SK-N-SH treated with all-trans-retinoic acid at 6 μM for 48 hours (cell line): ENCODE measurements around the gene SLC36A3.

ENCODE experiments used
- CREB5 ChIP-seq: fragments of 250-450 bp; sonication (Bioruptor Pico); IDR thresholded peaks from 2 replicates; pipeline ENCODE4 v1.5.1; 2020; ENCODE audit warnings: low read depth, mild to moderate bottlenecking, moderate library complexity
- PPARA ChIP-seq: fragments of 250-450 bp; sonication (Bioruptor Pico); IDR thresholded peaks from 2 replicates; pipeline ENCODE4 v1.5.0; 2020; ENCODE audit warnings: mild to moderate bottlenecking, borderline replicate concordance
- RARB ChIP-seq: fragments of 250-450 bp; sonication (Bioruptor Pico); IDR thresholded peaks from 2 replicates; pipeline ENCODE4 v1.8.0; 2021; ENCODE audit warnings: mild to moderate bottlenecking, moderate library complexity
- SNAI2 ChIP-seq: fragments of 250-450 bp; sonication (Bioruptor Pico); IDR thresholded peaks from 2 replicates; pipeline ENCODE4 v1.5.0; 2020; ENCODE audit warnings: mild to moderate bottlenecking, moderate library complexity
- ZNF565 ChIP-seq: fragments of 450-650 bp; formaldehyde crosslinking; conservative IDR thresholded peaks from 2 replicates; pipeline ENCODE4 v1.5.0; 2020; ENCODE audit warnings: low read depth, mild to moderate bottlenecking, moderate library complexity
- TF ChIP-seq, protein P1 (sequence below): fragments of 250-450 bp; sonication (Bioruptor Pico); IDR thresholded peaks from 2 replicates; pipeline ENCODE4 v1.8.0; 2020; ENCODE audit warnings: mild to moderate bottlenecking, moderate library complexity, borderline replicate concordance

DNA sequence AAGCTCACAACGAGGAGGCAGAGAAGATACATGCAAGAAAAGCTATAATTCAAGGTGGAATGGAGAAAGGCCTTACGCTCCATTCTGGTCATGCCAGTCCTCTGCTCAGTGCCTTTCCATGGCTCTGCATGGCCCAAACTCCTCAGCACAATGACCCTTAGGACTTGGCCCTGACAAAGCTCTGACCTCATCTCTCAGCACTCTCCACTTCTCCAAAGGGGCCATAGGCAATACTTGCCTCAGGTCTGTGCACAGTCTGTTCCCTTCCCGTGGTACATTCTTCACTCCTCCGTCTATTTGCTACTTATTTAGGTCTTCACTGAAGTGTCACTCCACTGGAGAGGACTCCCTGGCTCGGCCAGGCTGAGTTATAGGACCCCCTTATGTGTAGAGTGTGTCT is 24.7 kb downstream of the SLC36A3 start:
- TF ChIP-seq CREB5 (CRISPR knock-in tag) (no peak), SNAI2 (no peak), RARB (CRISPR knock-in tag) (no peak), ZNF565 (CRISPR knock-in tag) (no peak), PPARA (CRISPR knock-in tag) (no peak)
- TF ChIP-seq, protein P1, sequence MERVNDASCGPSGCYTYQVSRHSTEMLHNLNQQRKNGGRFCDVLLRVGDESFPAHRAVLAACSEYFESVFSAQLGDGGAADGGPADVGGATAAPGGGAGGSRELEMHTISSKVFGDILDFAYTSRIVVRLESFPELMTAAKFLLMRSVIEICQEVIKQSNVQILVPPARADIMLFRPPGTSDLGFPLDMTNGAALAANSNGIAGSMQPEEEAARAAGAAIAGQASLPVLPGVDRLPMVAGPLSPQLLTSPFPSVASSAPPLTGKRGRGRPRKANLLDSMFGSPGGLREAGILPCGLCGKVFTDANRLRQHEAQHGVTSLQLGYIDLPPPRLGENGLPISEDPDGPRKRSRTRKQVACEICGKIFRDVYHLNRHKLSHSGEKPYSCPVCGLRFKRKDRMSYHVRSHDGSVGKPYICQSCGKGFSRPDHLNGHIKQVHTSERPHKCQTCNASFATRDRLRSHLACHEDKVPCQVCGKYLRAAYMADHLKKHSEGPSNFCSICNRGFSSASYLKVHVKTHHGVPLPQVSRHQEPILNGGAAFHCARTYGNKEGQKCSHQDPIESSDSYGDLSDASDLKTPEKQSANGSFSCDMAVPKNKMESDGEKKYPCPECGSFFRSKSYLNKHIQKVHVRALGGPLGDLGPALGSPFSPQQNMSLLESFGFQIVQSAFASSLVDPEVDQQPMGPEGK (CRISPR knock-in tag): no peak
